Lower leg skin (tissue), 4 donors: ENCODE measurements around the gene SLX4IP. TPM values are rescaled to one million over a fixed set of nuclear protein-coding genes. Genes with fewer than 3 reads are reported as not detected.
A peak's percentile ranks its signal among the peaks of the same experiment; 100 is the strongest.

Experiments used
- DNase-seq, 2 donors: peaks; one replicate each; pipeline ENCODE4 v3.0.0-alpha.2; 2019; ENCODE audit warnings: low spot score in 2 of 2
- H3K4me3 ChIP-seq: fragments of 200-600 bp; sonication (generic); 2 replicates; pipeline ENCODE4 v1.5.1; 2017; ENCODE audit warnings: mild to moderate bottlenecking, low read depth; ENCODE audit not compliant: poor library complexity, severe bottlenecking
- CTCF ChIP-seq, 3 donors: fragments of 450-650 bp; IDR thresholded peaks; one replicate each; pipeline ENCODE4 v1.5.1; 2016; ENCODE audit warnings: antibody characterized with exemption in 3 of 3, mild to moderate bottlenecking in 3 of 3, moderate library complexity in 2 of 3
- POLR2A ChIP-seq, 2 donors: fragments of 450-650 bp; IDR thresholded peaks; one replicate each; pipeline ENCODE4 v1.6.1; 2016 to 2017; ENCODE audit warnings: antibody characterized with exemption in 2 of 2, mild to moderate bottlenecking in 1 of 2, moderate library complexity in 1 of 2
- WGBS, 2 donors: methylation state at CpG; one replicate each; pipeline ENCODE4 v1.1.5; 2018; 5-methylcytosine and 5-hydroxymethylcytosine counted together
- intact Hi-C: fragments of 100-400 bp; cut with DNase I; formaldehyde crosslinking; loops from one replicate; pipeline ENCODE4 v1.15.0; 2023; ENCODE audit warnings: low total_unique reads
- total RNA-seq, 4 donors: library from RNA; depleted of rRNA; stranded (reverse); fragments of >200 nt; gene quantifications; one replicate each; pipeline ENCODE4 v1.1.0, GENCODE V29; 2016

Gene SLX4IP
- total RNA-seq, 4 donors from 2014 or later, result 3.0 to 4.0 (median 3.7) TPM

- TF ChIP-seq CTCF (IDR thresholded peaks at IDR 0.05) (no peak), POLR2A (IDR thresholded peaks at IDR 0.05) (no peak)
- no peak overlapping the region for H3K4me3 ChIP-seq
- intact Hi-C loops, result loop anchor here (5.0 kb wide), 1 partner anchor 995 kb away; no protein-coding TSS in a partner anchor
- 86 to 91% methylated on average over 4 of the region's 4 CpGs for WGBS, 2 donors
- DNase-seq, result no peak
These were observed 112.4 kb downstream of the SLX4IP start for GRCh38 chr20:10547276-10548114.

- no peak for DNase-seq
- intact Hi-C loops, result loop anchor here (5.0 kb wide), 1 partner anchor 993 kb away; no protein-coding TSS in a partner anchor
- no peak overlapping the region for H3K4me3 ChIP-seq
- 37 to 52% methylated on average over 3 of the region's 3 CpGs for WGBS, 2 donors
- TF ChIP-seq CTCF (IDR thresholded peaks at IDR 0.05) (no peak), POLR2A (IDR thresholded peaks at IDR 0.05) (no peak)
These were observed 114.4 kb downstream of the SLX4IP start for GRCh38 chr20:10549511-10549910.

GRCh38 chr20:10550204-10551118 is 115.4 kb downstream of the SLX4IP start:
- TF ChIP-seq POLR2A (IDR thresholded peaks at IDR 0.05), result no peak
- no peak for DNase-seq
- whole genome bisulfite sequencing, 2 donors, result 90 to 92% methylated on average over 14 of the region's 14 CpGs
- intact Hi-C loops, result loop anchor here (10.0 kb wide), 1 partner anchor 114 kb away; no protein-coding TSS in a partner anchor
- no peak overlapping the region for H3K4me3 ChIP-seq

GRCh38 chr20:10551732-10552724 is 116.9 kb downstream of the SLX4IP start:
- 82 to 84% methylated on average over 8 of the region's 8 CpGs for WGBS, 2 donors
- intact Hi-C loops, result loop anchor here (10.0 kb wide), 1 partner anchor 113 kb away; no protein-coding TSS in a partner anchor
- H3K4me3 ChIP-seq, result no peak overlapping the region
- TF ChIP-seq POLR2A (IDR thresholded peaks at IDR 0.05), result no peak
- no peak for TF ChIP-seq CTCF (IDR thresholded peaks at IDR 0.05)
- no peak for DNase-seq

- intact Hi-C loops, result loop anchor here (10.0 kb wide), 1 partner anchor 111 kb away; no protein-coding TSS in a partner anchor
- WGBS, 2 donors, result 34 to 38% methylated on average over 5 of the region's 5 CpGs
- no peak for TF ChIP-seq POLR2A (IDR thresholded peaks at IDR 0.05)
- peak in 1 of 3 donors; percentile 88 for TF ChIP-seq CTCF (IDR thresholded peaks at IDR 0.05)
- DNase-seq, result peak; percentile 69 to 92
- H3K4me3 ChIP-seq, result no peak overlapping the region
These were observed 118.3 kb downstream of the SLX4IP start for GRCh38 chr20:10553326-10553984.
